Hepatocyte (in vitro differentiated cells): Measurements from ENCODE around the gene RHBDL2. TPM values are rescaled to one million over a fixed set of nuclear protein-coding genes. Genes with fewer than 3 reads are reported as not detected.

ENCODE experiments used
- DNase-seq: peaks from one replicate; pipeline ENCODE4 v3.0.0-alpha.2; 2016; ENCODE audit warnings: low spot score
- H2AFZ ChIP-seq: fragments of 200-600 bp; sonication (generic); 2 replicates; pipeline ENCODE4 v1.6.0; 2016; ENCODE audit warnings: antibody characterized with exemption, mild to moderate bottlenecking
- H3K27ac ChIP-seq: fragments of 200-600 bp; sonication (generic); 2 replicates; pipeline ENCODE4 v1.5.1; 2016; ENCODE audit warnings: mild to moderate bottlenecking
- H3K27me3 ChIP-seq: fragments of 200-600 bp; sonication (generic); 2 replicates; pipeline ENCODE4 v1.6.1; 2016
- H3K36me3 ChIP-seq: fragments of 200-600 bp; sonication (generic); replicated peaks from 2 replicates; pipeline ENCODE4 v1.5.1; 2016; ENCODE audit warnings: low read depth; ENCODE audit not compliant: insufficient read depth
- H3K4me1 ChIP-seq: fragments of 200-600 bp; sonication (generic); 2 replicates; pipeline ENCODE4 v1.5.1; 2016; ENCODE audit warnings: mild to moderate bottlenecking, moderate library complexity; ENCODE audit not compliant: insufficient read depth
- H3K4me2 ChIP-seq: fragments of 200-600 bp; sonication (generic); 2 replicates; pipeline ENCODE4 v1.6.0; 2016
- H3K4me3 ChIP-seq: fragments of 200-600 bp; sonication (generic); 2 replicates; pipeline ENCODE4 v1.5.1; 2016; ENCODE audit warnings: mild to moderate bottlenecking
- H3K79me2 ChIP-seq: fragments of 200-600 bp; sonication (generic); 2 replicates; pipeline ENCODE4 v1.6.0; 2017; ENCODE audit warnings: mild to moderate bottlenecking
- H3K9me2 ChIP-seq: fragments of 200-600 bp; sonication (generic); replicated peaks from 2 replicates; pipeline ENCODE4 v1.6.0; 2017; ENCODE audit warnings: mild to moderate bottlenecking; ENCODE audit not compliant: insufficient read depth
- H3K9me3 ChIP-seq: fragments of 200-600 bp; sonication (generic); 2 replicates; pipeline ENCODE4 v1.5.1; 2016; ENCODE audit warnings: low read depth, mild to moderate bottlenecking
- H4K20me1 ChIP-seq: fragments of 200-600 bp; sonication (generic); 2 replicates; pipeline ENCODE4 v1.6.0; 2016; ENCODE audit warnings: mild to moderate bottlenecking; ENCODE audit not compliant: insufficient read depth, poor library complexity, severe bottlenecking
- CTCF ChIP-seq: fragments of 200-600 bp; sonication (generic); IDR thresholded peaks from 2 replicates; pipeline ENCODE4 v1.5.1; 2016; ENCODE audit warnings: antibody characterized with exemption, mild to moderate bottlenecking; ENCODE audit not compliant: poor library complexity
- EZH2 ChIP-seq: fragments of 200-600 bp; sonication (generic); IDR thresholded peaks from 2 replicates; pipeline ENCODE4 v1.6.1; 2016; ENCODE audit warnings: antibody characterized with exemption, mild to moderate bottlenecking, borderline replicate concordance
- EZH2phosphoT487 ChIP-seq: fragments of 200-600 bp; sonication (generic); IDR thresholded peaks from one replicate; pipeline ENCODE4 v1.6.1; 2018; ENCODE audit warnings: antibody characterized with exemption, mild to moderate bottlenecking, low read depth, moderate library complexity; ENCODE audit not compliant: unreplicated experiment, severe bottlenecking
- WGBS: methylation state at CpG from one replicate; pipeline ENCODE4 v1.1.6; 2016; ENCODE audit warnings: low lambda C conversion rate; ENCODE audit errors: missing lambda C conversion rate; 5-methylcytosine and 5-hydroxymethylcytosine counted together
- polyA plus RNA-seq: library from polyadenylated mRNA; unstranded; fragments of >200 nt; fragmentation: Nextera tagmentation; extraction: Ambion mirVana; gene quantifications from 2 replicates; pipeline ENCODE4 v1.2.1, GENCODE V29; 2016
- total RNA-seq: library from RNA; depleted of rRNA; stranded (reverse); fragments of >200 nt; gene quantifications from 2 replicates; pipeline ENCODE4 v1.2.3, GENCODE V29; 2014

RHBDL2 gene
- total and polyA plus RNA-seq, 2 experiments from 2014 or later: 0.57 to 0.77 TPM

- H3K4me1 ChIP-seq: no peaks in the 10 kb centered on the region
- no peak for DNase-seq
- no peaks in the 10 kb centered on the region for H3K79me2 ChIP-seq
- no peaks in the 10 kb centered on the region for H3K9me3 ChIP-seq
- H3K27ac ChIP-seq: no peak overlapping the region
- TF ChIP-seq CTCF (no peak), EZH2 (no peak), EZH2phosphoT487 (no peak)
- no peak overlapping the region for H3K4me2 ChIP-seq
- 67% methylated on average over 4 of the region's 4 CpGs for WGBS
- H3K4me3 ChIP-seq: no peak overlapping the region
- H3K27me3 ChIP-seq: no peaks in the 10 kb centered on the region
- no peak overlapping the region for H2AFZ ChIP-seq
- no peaks in the 10 kb centered on the region for H4K20me1 ChIP-seq
- no peaks in the 10 kb centered on the region for H3K36me3 ChIP-seq
- H3K9me2 ChIP-seq: no peaks in the 10 kb centered on the region
Observed at GRCh38 chr1:38899560-38899959, 42.1 kb downstream of the RHBDL2 start.

- H3K4me3 ChIP-seq: no peak overlapping the region
- H3K27me3 ChIP-seq: no peaks in the 10 kb centered on the region
- H3K79me2 ChIP-seq: no peaks in the 10 kb centered on the region
- H3K36me3 ChIP-seq: no peaks in the 10 kb centered on the region
- H3K27ac ChIP-seq: no peak overlapping the region
- no peak overlapping the region for H3K4me2 ChIP-seq
- H3K9me2 ChIP-seq: no peaks in the 10 kb centered on the region
- no peak for DNase-seq
- no peaks in the 10 kb centered on the region for H3K4me1 ChIP-seq
- H2AFZ ChIP-seq: no peak overlapping the region
- H3K9me3 ChIP-seq: no peaks in the 10 kb centered on the region
- H4K20me1 ChIP-seq: no peaks in the 10 kb centered on the region
- no peak for TF ChIP-seq CTCF
- no peak for TF ChIP-seq EZH2phosphoT487
- no peak for TF ChIP-seq EZH2
Observed at GRCh38 chr1:38898653-38899230, 42.9 kb downstream of the RHBDL2 start.

- Histone ChIP-seq H3K4me3 (no peak overlapping the region), H2AFZ (no peak overlapping the region), H3K36me3 (no peaks in the 10 kb centered on the region), H3K9me2 (no peaks in the 10 kb centered on the region), H3K27me3 (no peaks in the 10 kb centered on the region), H3K79me2 (no peaks in the 10 kb centered on the region), H4K20me1 (no peaks in the 10 kb centered on the region), H3K4me1 (no peaks in the 10 kb centered on the region), H3K9me3 (no peaks in the 10 kb centered on the region), H3K27ac (no peak overlapping the region), H3K4me2 (no peak overlapping the region)
- 95% methylated on average over 2 of the region's 2 CpGs for WGBS
- no peak for TF ChIP-seq CTCF
- TF ChIP-seq EZH2phosphoT487: no peak
- TF ChIP-seq EZH2: no peak
- DNase-seq: no peak
Observed at GRCh38 chr1:38896169-38896568, 45.5 kb downstream of the RHBDL2 start.

- Histone ChIP-seq H4K20me1 (no peaks in the 10 kb centered on the region), H3K27ac (no peak overlapping the region), H3K9me2 (no peaks in the 10 kb centered on the region), H3K4me1 (no peaks in the 10 kb centered on the region), H3K9me3 (no peaks in the 10 kb centered on the region), H2AFZ (no peak overlapping the region), H3K79me2 (no peaks in the 10 kb centered on the region), H3K36me3 (no peaks in the 10 kb centered on the region), H3K4me2 (no peak overlapping the region), H3K27me3 (no peaks in the 10 kb centered on the region), H3K4me3 (no peak overlapping the region)
- TF ChIP-seq CTCF (no peak), EZH2 (no peak), EZH2phosphoT487 (no peak)
- WGBS: 86% methylated on average over 1 of the region's 1 CpG
- no peak for DNase-seq
Observed at GRCh38 chr1:38892976-38893375, 48.7 kb downstream of the RHBDL2 start.
